ENCODE measurements around the gene CLTB. TPM values are rescaled to one million over a fixed set of nuclear protein-coding genes. Genes with fewer than 3 reads are reported as not detected.

Gene CLTB
- total and polyA plus RNA-seq, 2 of the 13 experiments (the other 11 are each of a cell fraction or from before 2014, with no cell fraction given): 23.3 to 33.8 TPM

- TF ChIP-seq PHF5A (CRISPR knock-in tag; IDR thresholded peaks at IDR 0.05; ENCODE audit: low read depth, unreplicated experiment): no peak
- no peak for TF ChIP-seq KLF13 (CRISPR knock-in tag; IDR thresholded peaks at IDR 0.05)
- 0 out of 2 replicates have a peak, but pooled peaks have one; percentile 42 for TF ChIP-seq HES4 (CRISPR knock-in tag; IDR thresholded peaks at IDR 0.05; ENCODE audit: borderline replicate concordance)
- TF ChIP-seq ZBTB34 (CRISPR knock-in tag; IDR thresholded peaks at IDR 0.05): no peak
- no peak for TF ChIP-seq ZNF160 (CRISPR knock-in tag; IDR thresholded peaks at IDR 0.05)
- no peak for TF ChIP-seq RNF2 (conservative IDR thresholded peaks at IDR 0.05; ENCODE audit: low read depth)
- no peak; the same call in 1 of the 2 replicates for TF ChIP-seq HINFP (CRISPR knock-in tag; IDR thresholded peaks at IDR 0.05; ENCODE audit: low read depth)
- peak in 1 of 2 experiments; percentile 87; a peak in 1 of 4 replicates for TF ChIP-seq KLF16 (CRISPR knock-in tag; IDR thresholded peaks at IDR 0.05)
- TF ChIP-seq CREB3 (CRISPR knock-in tag; IDR thresholded peaks at IDR 0.05): no peak
- peak; percentile 34; the same call in 1 of the 2 replicates for TF ChIP-seq MNT (IDR thresholded peaks at IDR 0.05)
- no peak for TF ChIP-seq ZNF605 (CRISPR knock-in tag; IDR thresholded peaks at IDR 0.05)
- no peak for TF ChIP-seq ZNF3 (CRISPR knock-in tag; IDR thresholded peaks at IDR 0.05)
- TF ChIP-seq POGK (CRISPR knock-in tag; conservative IDR thresholded peaks at IDR 0.05): 0 out of 2 replicates have a peak, but pooled peaks have one; percentile 22
- no peak; the same call in 1 of the 2 replicates for TF ChIP-seq ZNF619 (CRISPR knock-in tag; IDR thresholded peaks at IDR 0.05)
- TF ChIP-seq BCLAF1 (IDR thresholded peaks at IDR 0.05): no peak
- no peak for TF ChIP-seq ZNF441 (CRISPR knock-in tag; IDR thresholded peaks at IDR 0.05; ENCODE audit: borderline replicate concordance)
- TF ChIP-seq ATF2 (CRISPR knock-in tag; IDR thresholded peaks at IDR 0.05): 0 out of 2 replicates have a peak, but pooled peaks have one; percentile 44
These were observed 31.8 kb upstream of the CLTB start, which contains the start of gene FAF2 (continued) for GRCh38 chr5:176447978-176448608.

Data from HepG2 (cell line).